HG02981 (cell line): ENCODE data around the gene PXDN.

Source experiments
- ATAC-seq: cut with Tn5 transposase; IDR thresholded peaks from one replicate; pipeline ENCODE4 v1.9.1; 2021; ENCODE audit warnings: mild to moderate bottlenecking, moderate library complexity; ENCODE audit not compliant: unreplicated experiment

PXDN gene

DNA sequence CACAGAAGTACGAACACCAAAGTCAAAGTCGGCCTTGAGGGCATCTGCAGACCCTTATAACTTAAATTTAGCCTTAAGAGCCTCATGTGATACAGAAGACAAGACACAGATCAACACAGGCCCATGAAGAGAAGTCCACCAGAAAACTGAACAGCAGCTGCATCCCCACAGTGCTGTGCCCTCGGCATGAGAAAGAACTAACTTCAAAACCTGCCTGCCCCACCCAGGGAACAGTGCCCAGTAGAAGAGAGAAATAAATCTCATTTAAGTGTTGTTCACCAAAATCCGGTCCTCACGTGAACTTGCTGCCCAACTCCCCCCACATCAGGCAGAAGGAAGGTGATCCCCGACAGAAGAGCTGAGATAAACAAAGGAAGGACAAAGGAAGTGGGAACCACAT is 73.7 kb downstream of the PXDN start:
- no peak for ATAC-seq

GRCh38 chr2:1665761-1666505 is 78.4 kb downstream of the PXDN start:
- no peak for ATAC-seq

DNA sequence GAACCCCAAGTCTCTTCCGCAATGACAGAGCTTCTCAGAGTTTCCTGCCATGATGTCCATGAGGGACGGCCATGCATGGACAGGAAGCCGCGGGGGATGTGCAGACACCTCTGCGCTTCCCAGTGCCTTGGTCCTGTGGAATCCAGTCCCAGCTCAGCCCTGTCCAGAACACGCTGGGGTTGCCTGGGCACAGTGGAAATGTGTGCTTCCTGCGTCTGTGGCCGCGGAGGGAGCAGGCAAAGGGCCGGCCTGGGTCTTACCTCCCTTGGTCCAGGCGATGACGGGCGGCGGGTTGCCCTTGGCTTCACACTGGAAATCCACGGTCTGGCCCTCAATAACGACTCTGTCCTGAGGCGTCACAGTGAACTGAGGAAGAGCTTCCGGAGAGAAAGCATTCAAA is 79.6 kb downstream of the PXDN start:
- ATAC-seq, result no peak

GRCh38 chr2:1664076-1664605 is 80.2 kb downstream of the PXDN start:
- no peak for ATAC-seq

GRCh38 chr2:1663621-1664020 is 80.7 kb downstream of the PXDN start:
- ATAC-seq, result no peak

DNA sequence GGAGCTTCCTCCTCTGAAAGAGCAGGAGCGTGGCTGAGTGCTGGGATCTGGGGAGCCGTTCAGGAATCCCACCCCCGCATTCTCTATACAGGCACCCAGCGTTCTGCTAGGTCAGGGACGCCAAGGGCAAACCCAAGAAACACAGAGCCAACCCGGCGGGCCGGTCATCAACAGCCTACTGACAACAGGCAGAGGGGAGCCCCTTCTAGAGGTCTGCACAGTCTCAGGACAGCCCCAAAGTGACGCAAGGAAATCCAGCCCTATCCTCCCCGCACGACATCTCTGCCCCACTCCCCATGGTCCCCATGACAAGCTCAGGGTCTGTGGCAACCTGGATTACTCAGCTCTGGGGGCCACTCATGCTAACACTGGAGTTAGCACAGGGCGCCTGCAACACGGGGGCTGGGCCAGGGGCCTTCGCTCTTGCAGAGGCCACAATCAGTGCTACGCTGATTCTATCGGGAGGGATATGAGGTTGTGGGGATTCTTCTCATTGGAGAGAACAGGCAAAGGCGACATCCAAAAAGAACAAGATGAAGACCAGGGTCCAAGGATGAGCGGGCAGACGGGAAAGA is 81.6 kb downstream of the PXDN start:
- ATAC-seq, result no peak

GRCh38 chr2:1661891-1662605 is 82.3 kb downstream of the PXDN start:
- ATAC-seq, result no peak

DNA sequence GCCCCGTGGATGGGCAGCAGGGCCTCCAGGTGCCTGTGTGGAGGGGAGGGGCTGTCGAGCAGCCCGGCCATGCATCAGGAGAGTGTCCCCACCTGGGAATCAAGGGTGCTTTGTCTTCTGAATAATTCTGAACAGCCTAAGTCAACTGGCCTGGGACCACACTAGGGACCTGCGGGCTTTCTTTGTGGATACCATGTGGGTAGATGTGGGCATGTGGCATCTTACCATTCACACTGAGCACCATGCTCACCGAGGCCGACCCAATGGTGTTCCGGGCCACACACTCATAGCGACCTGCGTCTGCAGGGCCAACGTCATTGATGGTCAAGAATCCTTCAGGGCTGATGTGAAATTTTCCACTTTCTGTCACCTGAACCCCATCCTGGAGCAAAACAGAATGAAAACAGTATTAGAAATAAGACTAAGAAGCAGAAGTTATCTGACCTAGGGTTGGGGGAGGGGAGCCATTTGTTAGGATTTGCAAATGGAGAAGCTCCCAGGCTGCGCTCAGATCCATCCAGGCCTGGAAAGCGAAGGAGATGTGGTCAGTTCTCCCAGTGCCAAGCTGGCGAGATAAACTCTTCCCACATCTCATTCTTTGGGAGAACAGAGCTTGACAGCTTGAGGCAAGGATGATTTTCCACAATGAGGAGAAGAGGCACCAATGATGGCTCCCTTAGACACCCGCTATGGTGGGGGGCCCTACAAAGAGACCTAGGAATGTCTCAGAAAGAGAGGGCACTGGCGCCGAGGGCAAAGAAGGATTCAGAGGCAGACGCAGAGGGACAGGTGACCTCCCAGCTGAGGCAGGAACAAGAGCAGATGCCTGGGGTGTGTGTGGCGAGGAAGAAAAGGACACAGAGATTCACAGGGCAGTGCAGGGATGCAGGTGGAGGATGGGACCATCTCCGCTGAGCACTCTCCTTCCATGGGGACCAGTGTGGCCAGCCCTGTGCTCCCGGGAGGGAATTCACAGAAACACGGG is 83.4 kb downstream of the PXDN start:
- no peak for ATAC-seq

- no peak for ATAC-seq
Measured at GRCh38 chr2:1659951-1660565, 84.3 kb downstream of the PXDN start.

DNA sequence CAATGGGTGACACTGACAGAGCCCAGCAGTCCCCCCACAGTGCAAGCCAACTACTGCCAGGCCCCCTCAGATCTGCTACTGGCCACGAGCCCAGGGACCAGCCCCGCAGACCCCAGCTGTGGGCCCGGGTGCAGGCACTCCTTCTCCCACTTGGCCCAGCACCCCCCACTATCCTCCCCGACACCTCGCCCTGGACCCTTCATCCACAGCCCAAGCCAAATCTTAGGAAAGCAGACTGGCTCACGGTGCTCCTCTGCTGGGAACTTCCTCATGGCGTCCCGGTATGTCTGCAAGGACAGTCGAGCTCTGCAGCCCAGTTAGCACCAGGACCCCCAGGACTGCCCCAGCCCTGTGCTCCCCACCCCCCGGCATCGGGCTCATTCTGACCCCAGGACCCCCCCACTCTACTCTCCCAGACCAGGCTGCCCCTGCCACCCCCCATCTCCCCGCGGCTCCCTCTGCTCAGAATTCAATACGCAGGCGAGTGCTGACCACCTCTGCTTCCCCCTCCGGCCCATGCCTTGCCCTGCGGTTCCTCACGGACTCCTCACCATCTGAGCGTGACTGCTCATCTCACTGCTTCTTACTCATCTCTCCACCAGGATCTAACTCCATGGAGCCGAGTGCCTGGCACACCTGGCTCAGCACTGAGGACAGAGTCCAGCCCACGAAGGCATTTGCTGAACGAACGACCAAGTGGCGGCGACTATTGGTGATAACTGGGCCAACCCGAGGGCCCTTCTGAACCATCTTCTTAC is 85.7 kb downstream of the PXDN start:
- no peak for ATAC-seq

DNA sequence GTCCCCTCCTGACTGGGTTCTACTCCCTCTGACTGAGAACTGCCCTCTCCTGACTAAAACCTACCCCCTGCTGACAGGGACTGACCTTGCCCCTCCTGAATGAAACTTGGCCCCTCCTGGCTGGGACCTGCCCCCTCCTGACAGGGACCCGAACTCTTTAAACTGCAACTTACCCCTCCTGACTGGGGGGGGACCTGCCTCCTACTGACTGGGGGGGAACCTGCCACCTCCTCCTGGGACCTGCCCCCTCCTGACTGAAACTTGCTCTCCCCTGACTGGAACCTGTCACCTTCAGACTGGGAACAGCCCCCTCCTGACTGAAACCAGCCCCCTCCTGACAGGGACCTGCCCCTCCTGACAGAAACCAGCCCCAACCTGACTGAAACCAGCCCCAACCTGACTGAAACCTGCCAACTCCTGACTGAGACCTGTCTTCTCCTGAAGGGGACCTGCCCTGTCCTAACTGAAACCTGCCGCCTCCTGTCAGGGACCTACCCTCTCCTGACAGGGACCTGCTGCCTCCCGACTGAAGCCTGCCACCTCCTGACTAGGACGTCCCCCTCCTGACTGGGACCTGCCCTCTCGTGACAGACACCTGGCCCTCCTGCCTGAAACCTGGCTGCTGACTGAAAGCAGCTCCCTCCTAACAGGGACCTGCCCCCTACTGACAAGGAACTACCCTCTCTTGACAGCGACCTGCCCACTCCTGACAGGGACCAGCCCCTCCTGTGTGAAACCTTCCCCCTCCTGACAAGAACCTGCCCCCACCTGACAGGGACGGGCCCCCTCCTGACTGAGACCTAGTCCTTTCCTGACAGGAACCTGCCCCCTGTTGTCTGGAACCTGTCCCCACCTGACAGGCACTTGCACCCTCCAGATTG is 87.1 kb downstream of the PXDN start:
- ATAC-seq, result no peak

GRCh38 chr2:1656326-1656960 is 87.9 kb downstream of the PXDN start:
- no peak for ATAC-seq

GRCh38 chr2:1655461-1655860 is 88.9 kb downstream of the PXDN start:
- no peak for ATAC-seq

GRCh38 chr2:1654696-1655374 is 89.5 kb downstream of the PXDN start:
- no peak for ATAC-seq

GRCh38 chr2:1653956-1654695 is 90.2 kb downstream of the PXDN start:
- ATAC-seq, result no peak

DNA sequence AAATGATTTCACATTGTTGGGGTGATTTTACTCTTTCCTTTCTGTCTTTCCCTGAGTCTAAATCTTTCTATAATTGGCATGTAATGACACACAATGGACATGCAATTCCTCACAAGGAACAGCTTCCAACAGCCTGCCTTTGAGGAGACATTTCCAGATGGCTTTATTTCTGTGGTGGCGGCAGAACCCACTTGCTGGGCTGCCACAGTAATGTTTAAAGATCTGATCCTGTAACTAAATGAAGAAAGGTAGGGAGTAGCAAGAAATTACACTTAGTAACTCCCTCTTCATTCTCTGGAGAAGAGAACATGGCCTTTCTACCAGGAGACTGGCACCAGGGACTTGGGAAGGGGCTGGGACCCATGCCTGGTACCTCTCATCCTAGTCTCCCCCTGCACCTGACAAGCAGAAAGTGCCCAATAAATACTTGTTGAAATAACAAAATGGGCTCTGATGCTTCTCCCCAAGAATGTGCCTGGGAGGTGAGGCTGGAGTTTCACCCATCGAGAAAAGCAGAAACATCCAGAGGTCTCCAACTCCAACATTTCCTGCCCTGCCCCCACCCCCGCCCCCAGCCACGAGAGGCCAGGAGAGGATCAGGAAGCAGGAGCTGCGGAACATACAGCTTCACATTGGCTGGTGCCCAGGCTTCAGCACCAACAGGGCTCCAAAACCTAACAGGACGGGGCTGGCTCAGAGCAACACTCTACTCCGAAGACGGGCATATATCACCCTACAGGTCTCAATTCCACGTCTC is 92.1 kb downstream of the PXDN start:
- no peak for ATAC-seq
